HG03571 (cell line): ENCODE data around the gene ARHGAP32.
"Not testable (repeated sequence)": the region's sequence is repeated elsewhere in the genome, so short reads cannot be mapped to it uniquely, and the experiment has no call there.

ENCODE experiments used
- ATAC-seq: cut with Tn5 transposase; IDR thresholded peaks from one replicate; pipeline ENCODE4 v1.9.1; 2021; ENCODE audit not compliant: unreplicated experiment

Gene ARHGAP32

GRCh38 chr11:129041611-129042018, 150.5 kb downstream of the ARHGAP32 start:
- ATAC-seq: no peak

- ATAC-seq: no peak
Measured at GRCh38 chr11:129040934-129041333, 151.2 kb downstream of the ARHGAP32 start.

GRCh38 chr11:129035244-129035643, 156.9 kb downstream of the ARHGAP32 start:
- ATAC-seq: no peak

- no peak for ATAC-seq
Measured at GRCh38 chr11:129034001-129034400, 158.1 kb downstream of the ARHGAP32 start.

DNA sequence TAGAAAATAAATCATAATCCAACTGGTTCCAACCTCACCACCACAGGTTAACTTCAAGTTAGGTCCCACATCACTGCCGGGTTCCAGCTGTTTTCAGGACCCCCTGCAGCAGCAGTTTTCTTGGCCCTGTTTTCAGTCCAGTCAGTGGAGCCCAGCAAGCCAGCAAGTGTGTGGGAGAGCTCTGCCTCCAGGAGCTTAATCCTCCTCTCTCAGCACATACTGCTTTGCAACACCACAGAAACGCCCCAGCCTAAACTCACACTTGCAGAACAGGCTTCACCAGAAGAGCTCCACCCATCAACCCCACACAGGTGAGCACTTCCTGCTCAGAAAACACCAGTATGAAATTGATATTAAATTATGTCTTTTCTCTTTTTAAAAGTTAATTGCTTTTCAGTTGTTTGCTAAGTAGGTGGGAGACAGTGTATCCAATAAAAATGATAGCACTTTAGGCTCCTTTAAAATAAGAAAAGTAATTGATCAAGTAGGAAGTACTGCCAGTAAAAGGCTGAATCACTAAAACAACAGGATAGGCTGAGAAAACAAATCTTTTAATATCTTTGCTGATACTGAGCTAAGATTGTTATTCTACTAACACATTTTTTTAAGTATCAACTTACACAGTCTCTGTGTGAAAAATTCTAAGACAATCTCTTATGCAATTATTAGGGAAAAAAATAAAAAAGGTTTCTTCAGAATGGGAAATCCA, 168.0 kb downstream of the ARHGAP32 start:
- no peak for ATAC-seq

GRCh38 chr11:129021295-129021694, 170.8 kb downstream of the ARHGAP32 start:
- ATAC-seq: no peak

DNA sequence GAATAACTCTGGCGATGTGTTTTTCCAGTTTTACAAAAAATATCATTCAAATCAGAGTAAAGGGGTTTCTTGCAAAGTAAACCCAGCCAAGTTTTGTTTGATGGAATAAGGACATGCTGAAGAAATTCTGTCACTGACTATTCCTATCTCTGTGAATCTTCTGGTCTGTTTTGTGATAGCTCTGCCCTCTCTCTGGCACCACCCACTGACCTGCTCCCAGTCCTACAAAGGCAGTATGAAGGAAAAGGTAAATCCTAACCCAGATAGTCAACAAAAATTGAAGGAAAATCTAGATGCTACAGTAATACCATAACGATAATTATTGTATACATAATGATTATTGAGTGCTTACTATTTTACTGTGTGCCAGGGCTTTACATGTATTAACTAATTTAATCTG, 173.1 kb downstream of the ARHGAP32 start:
- no peak for ATAC-seq

- ATAC-seq: no peak
Measured at GRCh38 chr11:129018126-129018525, 174.0 kb downstream of the ARHGAP32 start.

GRCh38 chr11:129013737-129014475, 178.2 kb downstream of the ARHGAP32 start:
- ATAC-seq: no peak

GRCh38 chr11:129012880-129013279, 179.2 kb downstream of the ARHGAP32 start:
- ATAC-seq: no peak

GRCh38 chr11:129006161-129006560, 186.0 kb downstream of the ARHGAP32 start:
- no peak for ATAC-seq

GRCh38 chr11:128999165-128999564, 193.0 kb downstream of the ARHGAP32 start:
- ATAC-seq: not testable (repeated sequence)

DNA sequence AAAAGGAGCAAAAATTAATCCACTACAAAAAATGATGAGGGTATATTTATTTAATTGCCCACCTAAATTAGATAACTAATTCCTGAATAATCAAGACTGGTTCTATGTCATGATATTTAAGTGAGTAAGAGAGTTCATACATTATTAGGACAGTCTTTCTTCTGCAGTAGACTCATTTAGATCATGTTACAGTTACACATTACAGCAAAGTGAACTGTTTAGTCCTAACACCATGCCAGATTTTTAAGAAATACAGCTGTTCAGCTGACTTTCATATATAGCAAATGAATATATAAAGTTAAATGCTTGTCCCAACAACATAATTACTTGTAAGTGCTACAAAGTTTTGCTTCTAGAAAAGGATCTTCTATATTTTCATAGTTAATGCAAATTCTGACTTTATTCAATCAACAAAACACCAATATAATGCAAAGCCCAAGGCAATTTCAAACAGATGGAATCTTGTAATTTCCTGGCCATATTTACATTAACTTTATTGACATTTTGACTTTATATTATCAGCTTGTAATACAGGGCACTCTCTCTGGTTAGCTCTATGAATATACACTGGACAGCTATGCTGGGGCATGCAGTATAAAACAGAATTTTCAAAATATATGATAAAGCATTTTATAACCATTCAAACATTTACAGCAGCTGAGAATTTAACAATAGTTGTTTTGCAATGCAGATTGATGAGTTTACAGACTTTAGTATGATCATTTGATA, 203.7 kb downstream of the ARHGAP32 start:
- no peak for ATAC-seq

DNA sequence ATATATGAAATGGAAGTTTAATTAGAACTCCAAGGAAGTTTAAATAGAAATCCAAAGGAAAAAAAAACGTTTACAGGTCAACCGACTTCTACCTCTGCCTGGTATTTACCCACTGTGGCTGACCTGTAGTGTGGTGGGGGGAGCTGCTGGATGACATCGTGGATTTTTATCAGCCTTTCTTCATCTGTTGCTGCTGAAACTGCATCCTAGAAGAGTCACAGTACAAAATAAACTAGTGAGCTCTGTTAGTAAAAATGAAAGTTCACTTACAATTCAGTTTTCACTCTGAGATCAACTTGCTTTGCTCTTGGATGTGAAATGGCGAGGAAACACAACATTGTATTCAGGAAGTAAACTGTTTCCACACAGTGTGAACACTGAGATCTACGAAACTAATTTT, 206.2 kb downstream of the ARHGAP32 start:
- no peak for ATAC-seq

- no peak for ATAC-seq
Measured at GRCh38 chr11:128983023-128983422, 209.1 kb downstream of the ARHGAP32 start.

- no peak for ATAC-seq
Measured at GRCh38 chr11:128981254-128981653, 210.9 kb downstream of the ARHGAP32 start.

DNA sequence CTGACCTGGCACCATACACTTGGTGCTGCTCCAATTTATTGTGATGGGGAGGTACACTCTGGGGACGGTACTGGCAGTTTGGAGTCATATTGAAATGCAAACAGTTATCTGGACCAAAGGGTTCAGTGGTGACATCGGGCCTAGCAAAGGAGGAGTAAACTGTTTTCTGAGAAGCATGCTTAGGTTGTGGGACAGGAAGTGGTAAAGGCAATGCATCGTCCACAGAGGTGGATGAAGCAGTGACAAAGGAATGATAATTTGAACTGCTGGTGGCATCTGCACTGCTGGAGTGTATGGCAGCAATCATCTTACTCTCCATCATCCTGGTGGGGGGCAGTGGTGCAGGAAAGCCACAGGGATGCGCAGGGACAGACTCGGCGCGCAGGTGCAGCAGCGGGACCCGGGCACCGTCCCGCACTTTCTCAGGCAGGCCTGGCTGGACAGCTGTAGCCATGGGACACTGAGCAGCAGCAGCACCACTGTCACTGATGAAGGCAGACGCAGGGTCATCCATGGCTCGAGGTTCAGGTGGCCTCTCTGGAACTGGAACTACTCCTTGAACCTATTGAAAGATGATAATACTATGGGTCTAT, 221.4 kb downstream of the ARHGAP32 start:
- ATAC-seq: no peak

- no peak for ATAC-seq
Measured at GRCh38 chr11:128968916-128969315, 223.2 kb downstream of the ARHGAP32 start.

- ATAC-seq: no peak
Measured at GRCh38 chr11:128967578-128967977, 224.5 kb downstream of the ARHGAP32 start.

DNA sequence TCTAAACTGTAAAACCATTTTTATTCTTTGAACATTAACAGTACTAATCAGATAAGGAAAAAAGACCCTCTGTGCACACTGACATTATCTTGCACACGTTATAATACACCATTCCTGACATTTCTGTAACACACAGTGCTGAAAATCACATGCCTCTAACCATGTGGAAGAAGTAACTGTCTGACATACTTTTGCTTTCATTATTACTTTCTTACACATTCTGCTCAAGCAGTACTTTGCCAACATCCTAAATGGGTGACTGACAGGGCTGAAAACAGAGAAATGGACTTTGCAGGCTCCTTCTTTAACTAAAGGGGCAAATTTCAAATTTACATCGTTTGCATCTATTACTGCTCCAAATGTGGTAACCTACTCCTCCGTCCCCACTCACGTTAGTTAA, 226.6 kb downstream of the ARHGAP32 start:
- peak; percentile 92 for ATAC-seq

- no peak for ATAC-seq
Measured at GRCh38 chr11:128964463-128964930, 227.6 kb downstream of the ARHGAP32 start.
